GM18861 (cell line): ENCODE data around the gene NRGN.
"Not testable (repeated sequence)": the region's sequence is repeated elsewhere in the genome, so short reads cannot be mapped to it uniquely, and the experiment has no call there.

Experiments
- ATAC-seq: cut with Tn5 transposase; IDR thresholded peaks from one replicate; pipeline ENCODE4 v1.9.1; 2021; ENCODE audit not compliant: unreplicated experiment

The NRGN gene

GRCh38 chr11:124756033-124756752 lies 16.5 kb downstream of the NRGN start:
- no peak for ATAC-seq

DNA sequence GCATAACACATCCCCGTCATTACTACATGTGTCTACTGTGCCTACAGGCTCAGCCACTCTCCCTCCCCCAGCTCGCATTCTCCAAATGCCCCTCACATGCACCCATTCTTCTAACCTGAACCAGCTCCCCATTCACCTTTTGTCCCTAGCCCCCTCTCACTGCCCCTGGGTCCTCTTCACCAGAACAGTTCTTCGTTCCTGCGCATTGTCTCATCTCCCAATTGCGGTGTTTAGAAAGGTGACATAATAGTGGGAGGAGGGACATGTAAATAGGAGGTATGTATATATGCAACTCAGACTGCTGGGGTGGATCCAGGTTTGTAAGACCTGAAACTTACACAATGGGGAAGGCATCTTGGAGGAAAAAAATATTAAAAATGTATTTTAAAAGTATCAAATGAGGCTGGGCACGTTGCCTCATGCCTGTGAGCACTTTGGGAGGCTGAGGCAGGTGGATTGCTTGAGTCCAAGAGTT lies 17.0 kb downstream of the NRGN start:
- no peak for ATAC-seq

DNA sequence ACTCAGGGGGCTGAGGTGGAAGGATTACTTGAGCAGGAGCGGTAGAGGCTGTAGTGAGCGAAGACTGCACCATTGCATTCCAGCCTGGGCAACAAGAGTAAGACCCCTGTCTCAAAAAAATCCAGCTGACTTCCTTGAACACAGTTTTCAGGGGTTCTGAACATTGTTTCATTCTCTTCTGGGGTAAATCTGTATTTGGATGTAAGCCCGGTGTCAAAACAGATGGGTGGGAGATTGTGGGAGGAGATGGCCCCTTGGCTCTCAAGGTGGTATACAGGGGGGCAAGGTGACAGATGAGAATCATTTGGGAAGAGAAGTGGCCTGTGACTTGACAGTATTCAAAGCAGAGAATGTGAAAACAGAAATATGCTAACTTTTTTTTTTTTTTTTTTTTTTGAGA lies 17.6 kb downstream of the NRGN start:
- ATAC-seq: no peak

DNA sequence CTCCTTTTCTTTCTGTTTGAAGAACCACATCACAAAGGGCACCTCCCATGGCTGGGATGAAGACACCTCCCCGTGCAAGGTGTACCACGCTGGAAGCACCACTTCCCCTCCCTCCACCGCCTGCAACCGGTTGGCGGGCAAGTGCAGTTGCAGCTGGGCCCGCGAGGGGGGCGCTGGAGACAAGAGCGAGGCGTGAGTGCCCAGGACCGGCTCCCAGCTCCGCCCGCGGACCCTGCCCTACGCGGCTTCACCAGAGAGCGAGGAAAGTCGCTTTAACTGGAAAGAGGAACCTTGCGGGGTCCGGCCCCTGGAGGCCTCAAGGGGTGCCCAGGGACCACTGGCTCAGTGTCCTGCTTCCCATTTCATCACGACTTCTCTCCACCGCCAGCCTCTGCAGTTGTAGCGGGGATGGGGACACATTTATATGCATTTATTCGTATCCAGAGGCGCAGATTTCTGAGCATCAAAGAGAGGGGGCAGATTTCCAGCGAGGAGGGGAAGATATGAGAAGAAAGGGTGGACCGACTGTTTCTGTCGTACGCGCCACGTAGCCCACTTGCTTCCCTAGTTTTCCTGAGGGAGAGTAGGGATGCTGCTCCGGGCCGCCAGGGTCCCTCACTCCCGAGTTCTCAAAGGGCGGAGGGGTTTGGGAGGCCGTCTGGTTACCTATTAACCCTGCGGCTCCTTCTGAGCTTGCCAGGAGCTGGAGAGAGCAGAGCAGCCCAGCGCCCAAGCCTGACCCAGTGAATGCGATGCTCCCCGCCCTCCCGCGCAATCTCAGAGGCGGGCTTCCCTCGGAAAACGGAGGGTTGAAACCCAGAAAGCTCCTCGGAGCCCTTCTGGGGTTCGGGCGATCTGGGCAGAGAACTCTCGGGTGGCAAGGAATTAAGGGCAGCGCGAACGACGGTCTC lies 18.9 kb downstream of the NRGN start:
- peak; percentile 49 for ATAC-seq

DNA sequence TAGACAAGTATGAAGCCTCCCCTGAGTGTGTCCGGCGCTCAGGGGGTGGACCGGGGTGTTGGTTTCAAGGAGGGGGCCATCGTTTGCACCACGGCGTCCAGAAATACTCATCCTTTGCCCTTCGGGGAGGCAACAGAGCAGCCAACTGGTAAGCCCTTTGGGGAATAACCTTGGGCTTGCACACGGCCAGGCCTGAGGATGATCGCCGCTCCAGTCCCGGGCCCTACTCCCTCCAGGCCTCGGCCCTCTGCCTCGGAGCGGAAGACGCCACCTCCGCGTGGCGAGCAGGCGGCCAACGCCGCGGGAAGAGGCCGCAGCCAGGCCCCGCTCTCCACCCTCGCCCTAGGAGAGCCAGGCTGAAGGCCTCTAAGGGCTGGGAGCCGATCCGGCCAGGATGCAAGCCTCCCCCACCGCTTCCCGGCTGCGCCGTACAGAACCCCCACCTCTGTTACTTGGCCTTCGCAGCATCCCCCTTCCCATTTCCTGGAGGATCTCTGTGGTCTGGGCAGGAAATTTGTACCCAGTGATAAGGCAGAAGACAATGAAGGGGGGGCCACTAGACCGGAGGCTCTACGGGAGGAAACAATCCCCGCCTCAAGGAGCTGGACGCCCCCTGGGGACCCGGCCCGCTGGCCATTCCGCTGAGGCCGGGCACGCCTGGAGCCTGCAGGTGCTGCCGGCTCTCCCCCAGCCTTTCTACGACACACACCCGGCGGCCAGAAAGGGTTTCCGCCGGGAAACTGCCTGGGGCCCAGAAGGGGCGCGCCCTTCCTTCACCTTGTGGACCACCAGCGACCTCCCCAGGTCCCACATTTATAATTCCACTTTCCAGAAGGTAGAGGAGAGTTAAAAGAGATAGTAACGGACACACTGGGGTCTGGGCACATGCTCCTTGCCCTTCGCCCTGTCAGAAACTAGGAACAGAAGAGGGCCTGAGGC lies 19.8 kb downstream of the NRGN start:
- ATAC-seq: no peak

DNA sequence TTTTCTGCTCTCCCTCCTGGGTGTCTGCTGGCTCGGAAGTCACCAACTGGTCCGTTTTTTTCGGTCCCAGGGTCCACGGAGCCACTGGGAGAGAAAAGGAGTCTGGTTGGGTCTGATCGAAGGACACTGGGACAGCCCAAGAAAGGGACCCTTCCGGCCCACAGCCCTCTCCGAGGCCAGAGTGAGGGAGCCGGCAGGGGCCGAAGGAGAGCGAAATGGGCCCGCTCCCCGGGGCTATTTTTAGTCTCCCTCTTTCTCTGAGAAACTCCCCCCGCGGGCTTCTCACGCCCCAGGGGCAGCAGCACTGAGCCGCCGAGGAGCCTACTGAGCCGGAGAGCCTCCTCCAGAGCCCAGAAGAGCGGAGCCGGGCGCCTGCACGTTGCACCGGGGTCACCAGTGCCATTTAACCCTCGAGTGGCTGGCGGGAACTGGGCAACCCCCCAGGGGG lies 20.5 kb downstream of the NRGN start:
- no peak for ATAC-seq

GRCh38 chr11:124760806-124761205 lies 21.1 kb downstream of the NRGN start:
- ATAC-seq: no peak

DNA sequence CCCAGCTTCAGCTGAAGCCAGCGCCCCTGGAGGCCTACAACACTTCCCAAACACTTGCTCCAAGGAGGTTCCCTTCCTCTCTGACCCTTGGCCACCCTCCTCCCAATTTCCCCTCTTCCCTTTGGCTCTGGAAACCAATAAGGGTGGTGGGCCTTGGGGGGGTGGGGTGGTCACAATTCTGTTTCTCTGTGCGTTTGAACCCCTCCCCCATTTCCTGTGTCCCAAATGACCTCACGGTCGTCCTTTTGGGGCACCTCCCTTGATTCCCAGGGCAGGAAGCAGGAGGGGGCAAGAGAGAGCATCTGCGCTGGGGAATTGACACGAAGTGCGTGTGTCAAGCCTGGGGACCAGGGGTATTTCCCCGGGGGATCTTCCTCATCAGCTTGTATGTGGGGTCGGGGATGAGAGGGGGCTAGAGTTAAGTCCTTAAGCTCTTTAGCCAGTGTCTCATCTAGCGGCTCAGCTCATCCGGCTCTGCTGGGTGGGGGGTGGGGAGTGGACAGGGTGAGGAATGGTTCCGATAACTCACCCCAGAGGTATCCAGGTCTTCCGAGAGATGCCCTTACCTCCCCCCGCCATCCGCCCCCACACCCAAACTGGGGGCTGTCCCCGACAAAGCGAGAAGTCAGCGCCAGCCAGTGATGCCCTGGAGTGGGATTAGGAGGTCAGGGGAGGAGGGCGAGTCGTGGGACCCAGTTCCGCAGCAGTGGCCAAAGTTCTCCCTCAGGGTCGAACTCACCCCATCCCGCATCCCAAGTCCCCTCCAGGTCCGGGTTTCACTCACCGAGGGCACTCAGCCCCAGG lies 21.8 kb downstream of the NRGN start:
- ATAC-seq: no peak

DNA sequence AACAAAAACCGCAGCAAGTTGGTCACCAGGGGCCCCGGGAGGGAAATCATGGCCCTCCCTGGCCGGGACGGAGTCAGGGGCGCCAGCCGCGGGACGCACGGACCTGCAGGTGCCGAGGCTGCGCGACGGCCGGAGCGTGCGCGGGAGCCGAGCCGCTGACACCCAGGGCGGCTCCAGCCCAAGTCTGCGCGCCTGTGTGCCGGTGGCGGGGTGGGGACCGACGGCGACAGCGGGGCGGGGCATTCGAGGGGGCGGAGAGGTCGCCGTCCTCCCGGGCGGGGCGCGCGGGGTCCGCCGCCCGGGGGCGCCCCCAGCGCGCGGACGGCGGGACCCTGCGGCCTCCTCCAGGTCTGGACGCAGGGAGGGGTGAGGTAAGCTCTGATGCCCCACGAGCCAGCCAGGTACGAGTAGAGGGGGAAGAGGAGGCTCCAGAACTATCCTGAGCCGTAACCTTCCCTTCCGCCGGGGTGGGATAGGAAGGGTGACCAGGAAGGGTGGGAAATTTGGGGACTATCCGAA lies 22.4 kb downstream of the NRGN start, which contains the start of gene ESAM:
TSS of gene ESAM (minus strand) at position 186 of the 519 bp plus-strand sequence. CDS start at position 50, 136 bp downstream.
- ATAC-seq: peak; percentile 42

GRCh38 chr11:124762624-124763155 lies 22.9 kb downstream of the NRGN start:
- ATAC-seq: peak; percentile 15

- no peak for ATAC-seq
Measured at GRCh38 chr11:124763156-124763947, 23.6 kb downstream of the NRGN start.

DNA sequence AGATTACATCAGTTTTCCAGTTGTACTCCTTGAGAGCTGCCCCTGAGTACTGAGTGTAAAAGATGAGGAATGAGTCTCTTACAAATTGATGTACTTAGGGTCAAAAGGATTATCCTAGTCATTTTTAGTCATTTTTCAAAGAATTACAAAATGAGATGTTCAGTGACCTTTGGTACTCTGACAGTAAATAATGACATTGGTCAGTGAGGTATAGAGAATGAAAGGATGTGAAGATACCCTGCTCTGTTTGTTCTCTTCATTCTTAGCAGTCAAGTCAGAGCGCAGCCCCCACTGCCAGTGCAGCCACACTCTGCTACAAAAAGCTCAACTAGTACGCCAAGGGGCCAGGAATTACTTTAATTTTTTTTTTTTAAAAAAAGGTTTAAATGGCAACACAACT lies 26.4 kb downstream of the NRGN start:
- ATAC-seq: no peak

GRCh38 chr11:124768914-124769313 lies 29.2 kb downstream of the NRGN start:
- no peak for ATAC-seq

DNA sequence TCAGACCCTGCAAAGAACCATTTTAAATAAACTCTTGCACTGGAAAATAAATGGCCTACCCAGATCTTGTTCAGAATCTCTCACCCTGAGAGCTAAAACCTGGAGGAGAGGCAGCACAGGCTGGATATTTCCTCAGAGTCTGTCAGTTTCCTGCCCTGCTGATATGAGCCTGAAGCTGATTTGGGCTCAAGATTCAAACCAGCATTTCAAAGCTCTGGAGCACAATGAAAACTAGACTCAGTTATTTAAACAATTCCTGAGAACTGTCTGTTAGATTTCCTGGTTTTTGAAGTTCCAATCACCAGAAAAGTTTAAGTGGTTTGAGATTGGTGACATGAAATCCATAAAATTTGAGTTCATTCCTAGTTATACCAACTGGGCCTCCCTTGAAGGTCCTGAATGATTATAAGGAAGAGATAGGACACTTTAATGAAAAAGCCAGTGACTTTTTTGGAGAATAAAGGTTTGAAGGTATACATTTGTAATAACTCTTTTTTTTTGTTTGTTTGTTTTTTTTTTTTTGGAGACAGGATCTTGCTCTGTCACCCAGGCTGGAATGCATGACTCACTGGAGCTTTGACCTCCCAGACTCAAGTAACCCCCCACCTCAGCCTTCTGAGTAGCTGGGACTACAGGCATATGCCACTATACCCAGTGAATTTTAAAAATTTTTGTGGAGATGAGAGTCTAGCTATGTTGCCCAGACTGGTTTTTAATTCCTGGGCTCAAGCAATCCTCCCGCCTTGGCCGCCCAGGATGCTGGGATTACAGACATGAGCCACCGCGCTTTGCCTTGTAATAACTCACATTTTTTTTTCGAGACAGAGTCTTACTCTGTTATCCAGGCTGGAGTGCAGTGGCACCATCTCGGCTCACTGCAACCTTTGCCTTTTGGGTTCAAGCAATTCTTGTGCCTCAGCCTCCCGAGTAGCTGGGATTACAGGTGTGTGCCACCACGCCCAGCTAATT lies 30.3 kb downstream of the NRGN start:
- no peak for ATAC-seq

DNA sequence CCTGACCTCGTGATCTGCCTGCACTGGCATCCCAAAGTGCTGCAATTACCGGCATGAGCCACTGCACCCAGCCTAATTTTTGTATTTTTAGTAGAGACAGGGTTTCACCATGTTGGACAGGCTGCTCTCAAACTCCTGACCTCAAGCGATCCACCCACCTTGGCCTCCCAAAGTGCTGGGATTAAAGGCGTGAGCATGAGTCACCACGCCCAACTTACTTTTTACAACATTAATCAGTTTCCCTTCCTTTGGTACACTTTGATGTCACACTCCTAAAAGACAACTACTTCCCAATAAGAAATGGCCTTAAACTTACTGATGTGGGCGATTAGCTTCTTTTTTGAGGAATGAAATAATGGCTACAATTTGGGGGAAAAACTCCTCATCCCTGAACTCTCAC lies 31.2 kb downstream of the NRGN start:
- ATAC-seq: not testable (repeated sequence)

GRCh38 chr11:124776865-124777645 lies 37.3 kb downstream of the NRGN start:
- no peak for ATAC-seq

DNA sequence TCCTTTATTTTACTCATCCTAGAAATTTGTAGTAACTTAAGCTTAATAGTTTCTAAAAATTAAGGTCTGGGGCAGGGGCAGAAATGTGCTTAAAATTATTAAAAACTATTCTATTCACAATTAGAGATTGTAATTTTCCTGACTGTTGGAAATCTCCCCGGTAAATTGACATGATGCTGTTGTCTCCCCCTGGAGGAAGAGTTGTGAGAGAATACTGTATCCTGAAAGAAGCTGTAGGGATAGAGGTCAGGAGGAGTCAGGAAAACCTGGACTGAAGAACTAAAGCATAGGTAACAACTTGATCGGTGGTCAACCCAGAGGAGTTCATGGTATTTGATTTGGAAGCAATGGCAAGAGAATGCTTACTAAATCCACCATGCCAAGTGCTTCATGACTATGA lies 38.5 kb downstream of the NRGN start:
- no peak for ATAC-seq
